ENCODE results near the gene NKX1-2.
A peak's percentile ranks its signal among the peaks of the same experiment; 100 is the strongest.
"Not testable (repeated sequence)": the region's sequence is repeated elsewhere in the genome, so short reads cannot be mapped to it uniquely, and the experiment has no call there.

NKX1-2 gene

DNA sequence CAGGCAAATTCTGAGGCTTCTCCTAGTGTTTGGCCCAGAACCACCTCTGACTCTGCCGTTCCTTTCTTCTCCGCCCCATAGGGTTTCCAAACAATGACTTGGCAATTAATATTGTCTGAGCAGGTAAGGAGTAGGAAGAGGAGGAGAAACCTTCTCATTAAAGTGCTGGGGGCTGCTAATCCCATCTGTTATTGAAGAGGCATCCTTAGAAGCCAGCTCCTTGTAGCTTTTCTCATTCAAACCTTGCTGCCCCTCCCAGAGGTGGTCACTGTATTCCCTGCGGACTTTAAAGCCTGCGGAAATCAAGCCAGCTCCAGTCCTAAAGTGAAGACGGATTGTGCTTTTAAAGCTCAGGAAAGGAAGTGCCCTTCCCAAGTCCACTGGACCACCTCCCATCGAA is 1.4 kb upstream of the NKX1-2 start:
- DNase-seq (ENCODE audit: low read depth in 2 of 2), result no peak

DNA sequence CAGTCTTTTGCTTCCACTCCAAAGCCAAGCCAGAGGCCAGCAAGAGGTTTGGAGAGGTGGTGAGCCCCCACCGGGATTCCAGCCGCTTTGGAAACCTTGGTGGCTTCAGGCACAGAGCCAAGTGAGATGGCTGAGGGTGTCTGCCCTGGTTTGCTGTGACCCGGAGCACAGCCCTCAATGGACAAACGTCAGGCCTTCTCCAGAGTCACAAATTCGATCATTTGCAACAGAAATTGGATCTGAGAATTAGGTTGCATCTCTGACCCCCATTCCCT is 885 bp upstream of the NKX1-2 start:
- no peak for DNase-seq (ENCODE audit: low read depth in 2 of 2)

DNA sequence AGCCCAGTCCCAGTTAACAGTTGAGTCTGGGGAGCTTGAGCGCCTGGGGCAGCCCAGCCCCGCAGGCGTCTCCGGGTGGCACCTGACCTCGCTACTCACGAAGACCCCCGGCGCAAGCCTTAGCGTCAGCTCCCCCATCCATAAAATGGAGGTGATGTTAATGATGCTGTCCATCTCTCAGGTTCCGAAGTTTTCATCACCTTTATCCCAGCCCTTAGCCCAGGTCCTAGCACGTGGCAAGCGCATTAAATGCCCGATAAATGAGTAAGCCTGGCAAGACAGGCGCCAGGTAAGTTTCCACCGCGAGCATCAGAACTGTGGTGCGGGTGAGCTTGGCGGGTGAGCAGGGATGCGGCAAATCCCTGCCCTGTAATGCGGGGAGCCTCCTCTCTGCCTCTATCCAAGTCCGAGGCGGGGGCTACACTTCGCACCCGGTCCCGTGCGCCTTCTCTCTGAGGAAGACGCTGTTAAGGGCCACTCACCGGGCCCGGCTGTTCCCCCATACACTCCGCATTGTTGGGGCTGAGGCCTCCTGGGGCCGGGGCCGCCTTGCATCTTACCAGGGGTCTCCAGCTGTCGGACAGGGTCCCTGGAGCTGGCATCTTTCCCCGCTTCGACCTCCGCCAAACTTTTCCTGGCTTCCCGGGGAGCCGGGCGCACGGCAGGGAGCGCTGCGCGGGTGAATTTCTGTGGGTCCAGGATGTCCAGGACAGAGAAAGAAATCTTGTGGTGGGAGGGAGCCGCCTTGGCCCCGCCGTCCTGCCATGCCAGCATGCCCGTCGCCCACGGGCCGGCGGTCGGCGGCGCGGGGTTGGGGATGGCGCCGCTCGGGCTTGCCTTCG is 444 bp downstream of the NKX1-2 start:
- no peak for DNase-seq (ENCODE audit: low read depth in 2 of 2)

DNA sequence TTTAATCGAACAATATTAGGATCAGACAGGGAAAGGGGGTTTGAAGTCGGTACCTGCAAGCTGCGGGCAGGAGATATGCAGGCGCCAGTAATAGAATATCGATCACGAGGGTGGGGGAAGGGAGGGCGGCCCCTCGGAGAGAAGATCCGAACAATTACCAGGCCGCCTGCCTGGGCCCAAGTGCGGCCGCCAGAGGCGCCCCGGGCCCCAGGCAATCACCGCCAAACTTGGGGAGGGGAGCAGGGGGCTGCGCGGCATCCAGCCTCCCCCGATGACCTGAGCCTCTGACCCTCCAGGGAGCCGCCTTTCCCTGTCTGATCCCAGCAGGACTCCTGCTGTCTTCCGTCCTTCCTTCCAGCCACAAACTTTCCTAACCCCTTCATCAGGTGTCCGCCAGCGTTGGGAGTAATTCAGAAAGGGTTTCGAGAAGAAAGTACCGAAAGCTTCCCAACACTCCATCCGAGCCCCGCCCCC is 1.1 kb downstream of the NKX1-2 start:
- no peak for DNase-seq (ENCODE audit: low read depth in 2 of 2)

DNA sequence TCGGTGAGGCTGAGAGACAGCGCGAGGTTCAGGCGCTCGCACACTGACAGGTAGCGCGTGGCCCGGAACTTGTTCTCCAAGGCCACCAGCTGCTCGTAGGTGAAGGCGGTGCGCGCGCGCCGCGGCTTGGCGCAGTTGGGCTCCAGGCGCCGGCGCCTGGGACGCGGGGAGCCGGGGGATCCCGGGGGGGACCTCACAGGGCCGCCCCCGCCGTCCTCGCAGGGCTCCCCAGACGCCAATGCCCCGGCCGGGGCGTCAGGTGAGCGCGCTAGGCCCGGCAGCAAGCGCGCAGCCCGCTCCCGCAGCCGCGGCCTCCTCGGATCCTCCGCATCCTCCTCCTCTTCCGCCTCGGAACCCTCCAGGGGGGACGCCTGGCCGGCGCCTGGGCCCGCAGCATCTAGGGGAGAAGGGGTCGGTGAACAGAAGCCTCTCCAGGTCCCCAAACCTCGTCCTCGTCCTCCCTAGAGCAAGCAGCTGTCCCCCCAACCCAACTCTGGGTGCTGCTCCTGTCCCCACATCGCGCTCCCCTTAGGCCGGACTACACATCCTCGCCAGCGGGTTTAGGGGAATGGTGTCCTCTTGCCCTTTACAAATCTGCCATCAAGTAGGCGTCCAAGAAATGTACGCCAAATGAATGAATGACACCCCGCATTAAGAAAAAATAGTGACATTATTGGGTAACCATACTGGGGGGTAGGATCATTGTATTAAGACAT is 1.9 kb downstream of the NKX1-2 start:
- DNase-seq (ENCODE audit: low read depth in 2 of 2), result no peak

DNA sequence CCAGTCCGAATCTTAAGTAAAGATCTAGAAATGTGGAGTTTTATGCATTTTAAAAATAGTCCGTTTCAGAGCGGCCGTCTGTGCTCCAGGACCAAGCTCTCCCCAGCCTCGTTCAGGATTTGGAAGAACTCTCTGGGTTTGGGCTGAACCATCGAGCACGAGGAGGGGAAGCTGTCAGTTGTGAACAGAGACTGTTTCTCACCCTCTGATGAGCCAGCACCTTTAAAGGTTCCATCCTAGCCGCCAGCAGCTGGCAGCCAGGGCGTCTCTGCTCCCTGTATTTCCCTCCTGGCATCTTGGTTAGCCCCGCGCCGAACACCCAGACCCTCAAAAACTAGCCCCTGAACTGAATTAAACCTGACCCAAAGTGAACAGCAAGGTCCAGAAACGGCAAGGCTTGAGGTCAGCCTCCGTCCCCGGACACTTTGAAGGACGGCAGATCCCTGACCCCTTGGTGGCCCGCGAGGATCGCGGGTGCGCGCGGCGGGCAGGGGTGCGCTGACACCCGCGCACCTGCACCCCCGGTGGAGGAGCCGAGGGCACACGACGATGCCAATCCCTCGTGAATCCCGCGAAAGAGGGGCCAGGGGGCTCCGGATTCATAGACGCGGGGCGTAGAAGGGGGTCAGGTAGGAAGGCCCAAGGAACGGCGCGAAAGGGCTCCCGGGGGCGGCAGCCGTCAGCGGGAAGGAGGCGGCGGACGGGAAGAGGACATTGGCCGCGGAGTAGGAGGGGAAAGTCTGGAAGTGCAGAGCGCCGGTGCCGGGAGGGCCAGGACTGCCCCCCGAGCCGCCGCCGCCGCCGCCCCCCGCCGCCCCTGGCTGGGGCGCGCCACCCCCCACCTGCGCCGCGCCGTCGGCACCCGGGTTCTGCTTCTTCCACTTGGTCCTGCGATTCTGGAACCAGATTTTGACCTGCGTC is 2.7 kb downstream of the NKX1-2 start:
- DNase-seq (ENCODE audit: low read depth in 2 of 2), result no peak

DNA sequence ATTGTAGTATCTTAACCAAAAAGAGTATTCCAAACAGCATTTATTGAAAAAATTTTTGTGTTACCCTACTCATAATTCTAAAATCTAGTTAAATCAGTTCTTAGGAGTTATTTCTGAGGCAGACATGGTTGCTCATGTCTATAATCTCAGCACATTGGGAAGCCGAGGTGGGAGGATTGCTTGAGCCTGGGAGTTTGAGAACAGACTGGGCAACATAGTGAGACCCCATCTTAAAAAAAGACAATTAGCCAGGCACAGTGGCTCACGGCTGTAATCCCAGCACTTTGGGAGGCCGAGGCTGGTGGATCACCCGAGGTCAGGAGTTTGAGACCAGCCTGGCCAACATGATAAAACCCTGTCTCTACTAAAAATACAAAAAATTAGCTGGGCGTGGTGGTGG is 8.1 kb downstream of the NKX1-2 start:
- not testable (repeated sequence) for DNase-seq (ENCODE audit: low read depth in 2 of 2)

DNA sequence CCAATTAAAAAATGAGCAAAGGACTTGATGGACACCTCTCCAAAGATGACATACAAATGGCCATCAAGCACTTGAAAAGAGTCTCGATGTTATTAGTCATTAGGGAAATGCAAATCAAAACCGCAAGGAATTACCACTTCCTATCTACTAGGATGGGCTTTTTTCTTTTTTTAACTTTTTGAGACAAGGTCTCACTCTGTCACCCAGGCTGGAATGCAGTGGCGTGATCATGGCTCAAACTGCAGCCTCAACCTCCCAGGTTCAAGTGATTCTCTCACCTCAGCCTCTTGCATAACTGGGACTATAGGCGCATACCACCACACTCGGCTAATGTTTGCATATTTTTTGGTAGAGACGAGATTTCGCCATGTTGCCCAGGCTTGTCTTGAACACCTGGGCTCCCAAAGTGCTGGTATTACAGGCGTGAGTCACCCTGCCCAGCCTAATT is 13.6 kb downstream of the NKX1-2 start:
- no peak for DNase-seq (ENCODE audit: low read depth in 2 of 2)

DNA sequence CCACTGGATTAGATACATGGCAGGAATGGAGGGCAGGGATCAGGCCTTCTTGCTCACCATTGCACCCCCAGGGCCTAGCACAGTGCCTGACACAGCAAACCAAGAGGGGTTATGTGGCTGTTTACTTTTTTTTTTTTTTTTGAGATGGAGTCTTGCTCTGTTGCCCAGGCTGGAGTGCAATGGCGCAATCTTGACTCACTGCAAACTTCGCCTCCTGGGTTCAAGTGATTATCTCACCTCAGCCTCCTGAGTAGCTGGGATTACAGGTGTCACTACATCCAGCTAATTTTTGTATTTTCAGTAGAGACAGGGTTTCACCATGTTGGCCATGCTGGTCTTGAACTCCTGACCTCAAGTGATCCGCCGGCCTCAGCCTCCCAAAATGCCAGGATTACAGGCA is 14.2 kb downstream of the NKX1-2 start:
- DNase-seq (ENCODE audit: low read depth in 2 of 2), result not testable (repeated sequence)

DNA sequence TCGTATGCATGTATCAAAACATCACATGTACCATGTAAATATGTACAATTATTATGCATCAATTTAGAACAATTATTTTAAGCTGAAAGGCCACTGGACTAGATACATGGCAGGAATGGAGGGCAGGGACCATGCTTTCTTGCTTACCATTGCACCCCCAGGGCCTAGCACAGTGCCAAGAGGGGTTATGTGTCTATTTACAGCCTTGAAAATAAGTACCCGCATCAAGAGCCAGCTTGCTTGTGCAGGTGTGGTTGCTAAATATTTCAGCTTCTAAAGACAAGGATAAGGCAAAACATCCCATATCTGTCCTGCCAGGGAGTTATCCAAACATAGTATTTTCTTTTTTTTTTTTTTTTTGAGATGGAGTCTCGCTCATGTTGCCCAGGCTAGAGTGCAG is 16.4 kb downstream of the NKX1-2 start:
- DNase-seq (ENCODE audit: low read depth in 2 of 2), result no peak

DNA sequence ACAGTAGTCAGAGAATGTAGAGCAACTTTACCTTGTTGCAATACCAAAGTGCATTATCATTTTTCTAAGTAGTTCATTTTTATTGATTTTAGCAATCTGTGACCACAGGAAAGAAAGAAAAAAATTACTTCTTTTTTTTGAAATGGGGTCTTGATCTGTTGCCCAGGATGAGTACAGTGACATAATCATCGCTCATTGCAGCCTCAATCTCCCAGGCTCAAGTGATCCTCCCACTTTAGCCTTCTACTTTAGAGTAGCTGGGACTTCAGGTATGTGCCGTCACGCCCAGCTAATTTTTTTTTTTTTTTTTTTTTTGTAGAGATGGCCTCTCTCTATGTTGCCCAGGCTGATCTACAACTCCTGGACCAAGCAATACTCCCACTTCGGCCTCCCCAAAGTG is 19.8 kb downstream of the NKX1-2 start:
- no peak for DNase-seq (ENCODE audit: low read depth in 2 of 2)

DNA sequence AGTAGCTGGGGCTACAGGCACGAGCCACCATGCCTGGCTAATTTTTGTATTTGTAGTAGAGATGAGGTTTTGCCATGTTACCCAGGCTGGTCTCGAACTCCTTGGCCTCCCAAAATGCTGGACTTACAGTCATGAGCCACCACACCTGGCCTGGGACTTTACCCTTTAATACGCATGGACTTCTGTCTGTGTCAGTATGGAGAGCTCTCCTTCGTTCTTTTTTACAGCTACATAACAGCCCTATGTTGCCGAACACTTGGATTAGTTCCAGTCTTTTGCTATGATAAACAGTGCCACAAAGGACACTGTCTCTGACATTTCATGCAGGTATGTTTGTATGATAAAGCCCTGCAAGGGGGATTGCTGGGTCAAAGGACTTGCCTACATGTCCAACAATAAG is 20.3 kb downstream of the NKX1-2 start:
- DNase-seq (ENCODE audit: low read depth in 2 of 2), result no peak

DNA sequence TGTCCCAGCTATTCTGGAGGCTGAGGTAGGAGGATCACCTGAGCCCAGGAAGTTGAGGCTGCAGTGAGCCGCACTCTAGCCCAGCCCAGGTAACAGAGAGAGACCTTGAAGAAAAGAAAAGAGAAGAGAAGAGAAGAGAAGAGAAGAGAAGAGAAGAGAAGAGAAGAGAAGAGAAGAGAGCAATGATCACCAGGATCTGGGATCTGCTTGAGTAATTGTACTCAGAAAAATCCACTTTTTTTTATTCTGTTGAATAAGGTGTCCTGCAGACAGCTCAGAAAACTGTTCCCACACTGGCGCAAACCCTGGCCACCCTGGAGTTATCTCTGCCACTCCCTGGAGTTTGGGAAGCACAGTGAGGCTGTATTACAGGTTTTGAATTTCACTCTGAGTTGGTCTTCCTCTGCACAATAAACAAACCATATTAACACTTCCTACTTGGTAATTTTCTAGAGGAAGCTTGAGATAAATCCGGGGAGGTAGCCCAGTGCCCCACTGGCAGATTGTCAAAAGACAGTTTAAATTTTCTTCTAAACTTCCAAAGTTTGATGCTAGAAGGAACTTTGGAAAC is 21.5 kb downstream of the NKX1-2 start:
- DNase-seq (ENCODE audit: low read depth in 2 of 2), result no peak

DNA sequence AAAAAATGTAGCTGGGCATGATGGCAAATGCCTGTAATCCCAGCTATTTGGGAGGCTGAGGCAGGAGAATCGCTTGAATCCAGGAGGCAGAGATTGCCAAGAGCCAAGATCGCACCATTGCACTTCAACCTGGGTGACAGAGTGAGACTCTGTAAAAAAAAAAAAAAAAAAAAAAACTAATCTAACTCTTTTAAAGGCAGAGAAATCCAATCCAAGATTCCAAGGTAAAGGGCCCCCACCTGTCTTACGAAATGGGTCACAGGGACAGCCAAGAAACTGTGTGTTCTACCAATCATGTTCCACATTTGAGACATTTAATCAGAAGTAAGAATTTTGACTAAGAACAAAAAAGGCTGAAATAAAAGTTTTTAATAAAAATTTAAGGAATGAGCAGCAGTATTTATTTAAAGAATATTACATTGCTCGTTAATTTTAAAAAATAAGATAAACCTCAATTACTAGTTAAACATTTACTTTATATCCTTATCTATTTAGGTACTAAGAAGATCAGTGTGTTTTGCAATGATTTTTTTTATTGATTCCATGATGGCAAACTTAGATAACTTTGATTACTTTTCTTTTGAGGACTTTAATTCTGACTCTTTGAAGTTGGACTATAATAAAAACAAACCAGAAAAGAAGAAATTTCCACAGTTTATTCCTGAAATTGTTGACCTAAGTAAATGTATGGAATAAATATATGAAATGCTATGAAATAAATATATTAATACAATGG is 24.4 kb downstream of the NKX1-2 start:
- DNase-seq (ENCODE audit: low read depth in 2 of 2), result no peak

DNA sequence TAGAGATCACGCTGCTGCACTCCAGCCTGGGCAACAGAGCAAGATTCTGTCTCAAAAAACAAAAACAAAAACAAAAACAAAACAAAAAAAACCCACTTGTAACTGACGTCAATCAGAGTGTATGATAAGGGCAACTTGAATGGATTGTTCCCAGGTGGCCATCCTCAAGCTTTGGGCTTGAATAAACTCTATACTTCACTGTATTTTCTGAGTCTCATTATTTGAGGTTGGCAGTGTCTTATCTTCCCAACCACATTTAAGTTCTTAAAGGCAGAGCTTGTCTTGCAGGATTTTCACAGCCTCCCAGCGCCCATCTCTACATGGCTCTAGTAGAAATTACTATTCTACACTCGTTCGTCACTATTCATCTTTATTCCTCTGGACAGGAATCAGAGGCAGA is 26.0 kb downstream of the NKX1-2 start:
- no peak for DNase-seq (ENCODE audit: low read depth in 2 of 2)

DNA sequence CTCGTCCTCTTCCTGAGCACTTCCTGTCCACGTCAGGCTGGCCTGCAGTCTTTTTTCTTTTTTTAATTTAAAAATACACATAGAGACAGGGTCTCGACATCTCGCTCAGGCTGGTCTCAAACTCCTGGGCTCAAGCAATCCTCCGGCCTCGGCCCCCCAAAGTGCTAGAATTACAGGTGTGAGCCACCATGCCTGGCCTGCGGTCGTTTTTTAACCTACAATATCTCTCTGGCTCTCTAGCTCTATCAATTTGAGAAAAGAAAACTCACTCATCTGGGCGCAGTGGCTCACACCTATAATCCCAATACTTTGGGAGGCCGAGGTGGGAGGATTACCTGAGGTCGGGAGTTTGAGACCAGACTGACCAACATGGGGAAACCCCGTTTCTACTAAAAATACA is 27.1 kb downstream of the NKX1-2 start:
- DNase-seq (ENCODE audit: low read depth in 2 of 2), result no peak

DNA sequence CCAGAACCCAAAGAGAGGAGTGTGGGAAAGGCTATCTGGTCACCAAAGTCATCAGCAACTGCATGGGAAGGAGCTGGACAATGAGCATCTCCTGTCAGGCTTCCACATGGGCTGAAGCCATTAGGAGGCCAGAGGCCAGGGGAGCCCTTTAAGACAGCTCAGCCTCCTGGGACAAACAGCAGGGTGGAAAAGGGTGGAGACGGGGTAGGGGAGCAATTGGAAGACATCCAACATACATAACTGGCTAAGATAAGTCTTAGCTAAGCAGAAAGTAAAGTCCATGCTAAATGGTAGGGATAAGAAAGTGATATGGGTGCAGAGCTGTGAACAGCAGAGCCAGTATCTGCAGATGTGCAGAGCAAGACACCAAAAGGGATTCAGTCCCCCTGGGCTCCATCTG is 29.6 kb downstream of the NKX1-2 start:
- DNase-seq (ENCODE audit: low read depth in 2 of 2), result no peak

DNA sequence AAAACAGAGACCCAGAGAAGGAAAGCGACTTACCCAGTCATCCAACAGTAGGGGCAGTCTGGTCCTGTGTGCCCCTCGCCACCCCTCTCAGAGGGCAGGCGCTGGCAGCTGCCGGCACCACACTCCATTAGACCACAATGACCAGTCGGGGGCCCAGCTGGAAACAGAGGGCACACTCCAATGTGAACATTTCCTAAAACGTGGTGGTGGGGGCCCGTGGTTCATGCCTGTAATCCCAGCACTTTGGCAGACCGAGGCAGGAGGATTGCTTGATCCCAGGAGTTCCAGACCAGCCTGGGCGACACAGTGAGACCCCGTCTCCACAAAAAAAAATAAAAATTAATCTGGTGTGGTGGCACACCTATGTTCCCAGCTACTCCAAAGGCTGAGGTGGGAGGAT is 30.2 kb downstream of the NKX1-2 start:
- no peak for DNase-seq (ENCODE audit: low read depth in 2 of 2)

DNA sequence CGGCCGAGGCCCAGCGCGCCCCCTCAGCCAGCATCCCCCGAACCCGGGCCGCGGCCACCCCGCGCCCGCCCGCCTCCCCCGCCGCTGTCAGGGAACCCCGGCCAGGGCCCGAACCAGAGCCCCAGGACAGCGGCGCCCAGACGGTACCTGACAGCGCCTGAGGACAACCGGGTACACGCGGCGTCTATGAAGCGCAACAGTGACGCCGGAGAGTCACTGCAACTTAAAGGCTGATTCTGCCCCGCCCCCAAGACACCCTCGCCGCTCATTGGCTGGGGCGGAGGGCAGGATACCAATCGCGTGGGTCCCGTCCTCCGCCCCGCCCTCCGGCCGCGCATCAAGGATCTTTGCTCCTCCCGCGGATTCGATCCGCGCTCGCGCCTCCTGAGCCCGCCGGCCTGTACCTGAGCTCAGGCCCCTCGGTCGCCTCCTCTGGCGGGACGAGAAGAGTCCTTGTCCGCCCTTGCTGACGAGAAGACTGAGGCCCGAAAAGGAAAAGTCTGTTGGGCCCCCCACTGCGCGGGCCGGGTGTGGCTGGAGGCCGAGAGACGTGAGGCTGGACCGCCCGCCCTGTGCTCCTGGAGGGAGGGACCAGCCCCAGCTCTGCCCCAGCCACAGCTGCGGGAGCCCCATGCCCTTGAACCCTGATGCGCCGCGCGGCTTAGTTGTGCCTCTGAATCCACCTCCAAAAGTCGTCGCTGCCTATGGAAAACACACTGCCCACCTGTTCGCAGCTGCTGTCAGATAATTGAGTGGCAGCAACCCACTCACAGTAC is 30.9 kb downstream of the NKX1-2 start, which contains the start of gene OAT:
Gene OAT (minus strand): TSS at position 198 of the 776 bp plus-strand sequence. CDS start 6,752 bp downstream, outside the sequence.
- DNase-seq (ENCODE audit: low read depth in 2 of 2), result peak; percentile 90 to 91
